GM21786 (cell line): ENCODE data around the gene SYK.

Source experiments
- ATAC-seq: cut with Tn5 transposase; IDR thresholded peaks from one replicate; pipeline ENCODE4 v1.9.1; 2021; ENCODE audit not compliant: unreplicated experiment

Gene SYK

DNA sequence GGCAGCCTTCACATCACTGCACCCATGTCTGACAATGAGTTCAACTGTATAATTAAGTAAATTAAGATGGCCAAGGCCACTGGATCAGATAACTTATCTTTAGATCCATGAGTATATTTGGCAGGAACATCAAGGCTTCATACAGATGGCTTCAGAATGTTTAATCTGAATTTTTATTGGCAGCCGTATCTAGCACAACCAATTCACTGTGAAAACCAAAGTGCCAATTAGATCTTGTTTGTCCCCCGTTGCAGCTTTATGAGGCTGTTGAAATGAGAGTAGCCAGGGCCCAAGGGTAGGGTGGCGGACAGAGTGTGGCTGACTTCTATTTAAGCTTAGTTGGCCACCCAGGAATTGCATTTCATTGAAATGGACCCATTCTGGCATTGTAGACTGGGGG, 137.7 kb downstream of the SYK start:
- no peak for ATAC-seq

DNA sequence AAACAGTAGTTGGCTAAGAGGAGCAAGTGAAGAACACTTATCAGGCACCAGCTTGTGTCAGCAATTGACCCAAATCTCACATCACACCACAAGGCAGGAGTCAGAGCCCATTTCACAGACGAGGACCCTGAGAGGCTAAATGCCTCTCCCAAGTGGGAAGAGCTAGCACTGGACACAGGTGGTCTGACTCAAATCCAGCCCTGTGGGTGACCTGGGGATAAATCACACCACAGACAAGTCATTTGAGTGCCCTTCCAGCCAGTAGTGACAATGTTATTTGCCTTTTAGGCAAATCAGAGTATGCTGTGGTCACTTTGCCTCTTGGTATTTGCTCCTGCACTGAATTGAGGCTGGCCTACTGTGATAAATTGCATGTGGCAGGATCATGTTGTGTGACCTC, 138.7 kb downstream of the SYK start:
- no peak for ATAC-seq

DNA sequence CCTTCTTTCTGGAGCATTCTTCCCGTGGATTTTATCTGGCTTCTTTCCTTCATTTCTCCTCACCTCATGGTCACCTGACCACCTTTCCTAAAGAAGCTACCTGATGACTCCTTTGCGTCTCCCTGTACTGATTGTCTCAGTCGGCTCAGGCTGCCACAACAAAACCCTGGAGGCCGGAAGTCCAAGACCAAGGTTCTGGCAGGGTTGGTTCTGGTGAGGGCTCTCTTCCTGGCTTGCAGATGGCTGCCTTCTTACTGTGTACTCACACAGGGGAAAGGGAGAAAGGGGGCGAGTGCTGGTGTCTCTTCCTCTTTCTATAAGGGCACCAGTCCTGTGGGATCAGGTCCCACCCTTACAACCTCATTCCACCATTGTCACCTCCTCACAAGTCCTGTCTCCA, 140.0 kb downstream of the SYK start:
- ATAC-seq = no peak

DNA sequence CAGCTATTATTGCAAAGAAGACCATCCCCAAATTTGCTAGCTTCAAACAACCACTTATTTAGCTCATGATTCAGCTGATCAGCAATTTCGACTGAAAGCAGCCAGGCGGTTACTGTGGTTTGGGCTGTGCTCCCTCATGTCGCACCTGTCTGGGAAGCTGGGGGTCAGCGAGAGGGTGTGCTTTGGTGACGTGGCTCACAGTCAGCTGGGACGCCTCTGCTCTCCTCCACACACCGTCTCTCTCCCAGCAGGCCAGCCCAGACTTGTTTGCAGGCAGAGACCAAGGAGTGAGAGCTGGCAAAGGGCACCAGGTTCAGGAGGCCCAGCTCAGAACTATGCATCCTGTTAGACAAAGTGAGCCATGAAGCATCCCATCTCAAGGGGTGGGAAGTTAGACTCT, 140.9 kb downstream of the SYK start:
- ATAC-seq = no peak

DNA sequence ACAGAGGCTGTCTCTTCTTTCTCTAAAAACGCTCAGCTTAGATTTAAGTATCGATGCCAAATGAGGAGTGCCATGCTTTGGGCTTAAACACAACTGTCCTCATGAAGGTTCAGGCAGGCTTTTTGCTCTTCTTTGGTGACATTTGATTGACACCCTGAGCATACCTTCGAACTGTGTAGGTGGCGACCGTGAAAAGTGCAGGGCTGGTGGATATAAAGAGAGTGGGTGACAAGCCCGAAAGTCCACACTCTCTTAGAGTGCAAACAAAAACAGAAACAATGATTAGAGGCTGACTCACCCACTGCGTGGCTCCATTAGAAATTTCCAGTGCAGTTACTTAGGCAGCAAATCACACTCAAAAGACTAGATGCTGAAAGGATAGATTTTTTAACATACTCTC, 141.7 kb downstream of the SYK start:
- no peak for ATAC-seq

DNA sequence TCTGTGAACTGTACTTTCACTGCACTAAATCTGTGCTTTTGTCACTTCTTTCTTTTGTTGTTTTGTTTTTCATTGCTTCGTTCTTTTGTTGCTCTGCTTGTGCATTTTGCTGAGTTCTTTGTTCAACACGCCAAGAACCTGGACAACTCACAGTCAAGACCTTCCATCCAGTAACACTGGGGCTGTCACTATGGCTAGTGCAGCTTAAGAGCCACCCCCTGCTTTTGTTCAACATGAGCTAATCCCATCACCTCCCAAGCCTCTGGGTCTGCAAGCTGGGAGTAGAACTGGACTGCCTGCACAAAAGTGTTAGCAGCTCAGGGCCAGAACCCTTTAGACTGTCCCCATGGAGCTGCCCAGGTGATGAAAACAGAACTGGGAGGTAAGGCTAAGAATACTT, 143.7 kb downstream of the SYK start:
- no peak for ATAC-seq

DNA sequence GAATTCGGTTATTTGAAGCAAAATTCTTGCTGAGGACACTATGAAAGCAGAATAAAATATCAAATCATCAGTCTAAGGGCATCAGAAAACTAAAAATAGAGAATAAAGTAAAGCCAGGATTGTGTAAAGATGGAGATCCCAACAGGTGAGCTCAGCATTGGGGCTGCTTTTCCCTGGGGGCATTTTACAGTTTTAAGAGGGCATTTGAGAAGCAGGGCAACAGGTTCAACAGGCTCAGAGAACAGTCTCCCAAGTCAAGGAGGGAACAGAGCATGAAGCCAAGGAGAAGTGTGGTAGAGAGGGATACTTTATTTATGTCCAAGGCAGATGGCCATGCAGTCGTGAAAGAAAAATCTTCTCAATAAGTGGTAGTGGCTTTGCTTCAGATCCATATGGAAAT, 145.4 kb downstream of the SYK start:
- ATAC-seq = no peak
